ENCODE measurements around the gene TFB1M.

TFB1M gene

GRCh38 chr6:155261111-155261900, 53.0 kb downstream of the TFB1M start:
- DNase-seq, result no peak

- DNase-seq, result no peak
These were observed 53.6 kb downstream of the TFB1M start for GRCh38 chr6:155260686-155261085.

- no peak for DNase-seq
These were observed 54.4 kb downstream of the TFB1M start for GRCh38 chr6:155259897-155260296.

- no peak for DNase-seq
These were observed 55.1 kb downstream of the TFB1M start for GRCh38 chr6:155259204-155259603.

- DNase-seq, result no peak
These were observed 56.5 kb downstream of the TFB1M start for GRCh38 chr6:155257796-155258195.

GRCh38 chr6:155256122-155256795, 58.0 kb downstream of the TFB1M start:
- no peak for DNase-seq

GRCh38 chr6:155254139-155254538, 60.1 kb downstream of the TFB1M start:
- DNase-seq, result no peak

- DNase-seq, result no peak
These were observed 60.9 kb downstream of the TFB1M start for GRCh38 chr6:155253337-155253736.

- DNase-seq, result no peak
These were observed 61.7 kb downstream of the TFB1M start for GRCh38 chr6:155252581-155252980.

GRCh38 chr6:155250701-155251381, 63.4 kb downstream of the TFB1M start:
- no peak for DNase-seq

GRCh38 chr6:155248008-155249001, 66.0 kb downstream of the TFB1M start:
- DNase-seq, result peak; percentile 12 to 41

GRCh38 chr6:155247618-155248007, 66.7 kb downstream of the TFB1M start:
- DNase-seq, result no peak

GRCh38 chr6:155246825-155247224, 67.5 kb downstream of the TFB1M start:
- no peak for DNase-seq

- no peak for DNase-seq
These were observed 68.5 kb downstream of the TFB1M start for GRCh38 chr6:155245831-155246230.

GRCh38 chr6:155245193-155245592, 69.1 kb downstream of the TFB1M start:
- no peak for DNase-seq

GRCh38 chr6:155244434-155244833, 69.8 kb downstream of the TFB1M start:
- DNase-seq, result no peak

- DNase-seq, result no peak
These were observed 72.3 kb downstream of the TFB1M start for GRCh38 chr6:155241966-155242365.

- DNase-seq, result no peak
These were observed 73.2 kb downstream of the TFB1M start for GRCh38 chr6:155240905-155241600.

- no peak for DNase-seq
These were observed 76.7 kb downstream of the TFB1M start for GRCh38 chr6:155237613-155238012.

- no peak for DNase-seq
These were observed 79.2 kb downstream of the TFB1M start for GRCh38 chr6:155235087-155235486.

GRCh38 chr6:155234687-155235086, 79.6 kb downstream of the TFB1M start:
- DNase-seq, result no peak

GRCh38 chr6:155234167-155234566, 80.1 kb downstream of the TFB1M start:
- DNase-seq, result no peak

Data from NCI-H2081 (cell line).